Prostate gland (tissue), 2 donors: ENCODE data around the gene ORC3.

Experiments
- POLR2A ChIP-seq: fragments of 450-650 bp; IDR thresholded peaks from one replicate; pipeline ENCODE4 v1.6.1; 2016; ENCODE audit warnings: antibody characterized with exemption, mild to moderate bottlenecking
- TF ChIP-seq, protein P1 (sequence below), 4 experiments: fragments of 200-600 bp in 2 of 4; fragments of 450-650 bp in 2 of 4; sonication (generic) in 2 of 4; IDR thresholded peaks; 1 replicate in 3 of 4; 2 replicates in 1 of 4; pipeline ENCODE4 v1.5.1; 2016 to 2019; ENCODE audit warnings: antibody characterized with exemption in 4 of 4, mild to moderate bottlenecking in 2 of 4, moderate library complexity in 2 of 4

DNA sequence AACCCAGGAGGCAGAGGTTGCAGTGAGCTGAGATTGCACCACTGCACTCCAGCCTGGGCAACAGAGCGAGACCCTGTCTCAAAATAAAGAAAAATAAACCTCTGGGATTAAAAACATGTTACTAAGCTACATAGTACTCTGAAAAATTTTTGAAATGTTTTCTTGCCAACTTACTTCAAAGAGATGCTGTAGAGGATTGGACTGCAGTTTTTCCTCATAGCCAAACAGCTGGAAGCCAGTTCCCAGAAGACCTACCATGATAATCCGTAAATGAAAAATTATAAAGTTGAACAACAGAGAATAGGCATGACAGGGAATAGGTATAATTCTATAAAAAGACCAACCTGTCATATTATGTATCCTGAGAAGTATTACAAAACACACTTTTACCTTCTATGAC lies 48.2 kb upstream of the ORC3 start:
- TF ChIP-seq, protein P1, sequence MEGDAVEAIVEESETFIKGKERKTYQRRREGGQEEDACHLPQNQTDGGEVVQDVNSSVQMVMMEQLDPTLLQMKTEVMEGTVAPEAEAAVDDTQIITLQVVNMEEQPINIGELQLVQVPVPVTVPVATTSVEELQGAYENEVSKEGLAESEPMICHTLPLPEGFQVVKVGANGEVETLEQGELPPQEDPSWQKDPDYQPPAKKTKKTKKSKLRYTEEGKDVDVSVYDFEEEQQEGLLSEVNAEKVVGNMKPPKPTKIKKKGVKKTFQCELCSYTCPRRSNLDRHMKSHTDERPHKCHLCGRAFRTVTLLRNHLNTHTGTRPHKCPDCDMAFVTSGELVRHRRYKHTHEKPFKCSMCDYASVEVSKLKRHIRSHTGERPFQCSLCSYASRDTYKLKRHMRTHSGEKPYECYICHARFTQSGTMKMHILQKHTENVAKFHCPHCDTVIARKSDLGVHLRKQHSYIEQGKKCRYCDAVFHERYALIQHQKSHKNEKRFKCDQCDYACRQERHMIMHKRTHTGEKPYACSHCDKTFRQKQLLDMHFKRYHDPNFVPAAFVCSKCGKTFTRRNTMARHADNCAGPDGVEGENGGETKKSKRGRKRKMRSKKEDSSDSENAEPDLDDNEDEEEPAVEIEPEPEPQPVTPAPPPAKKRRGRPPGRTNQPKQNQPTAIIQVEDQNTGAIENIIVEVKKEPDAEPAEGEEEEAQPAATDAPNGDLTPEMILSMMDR (IDR thresholded peaks at IDR 0.05): no peak
- no peak for TF ChIP-seq POLR2A
